Uterus (tissue), 2 donors: ENCODE data around the gene LY6G6D.

Experiments
- CTCF ChIP-seq, 4 experiments: fragments of 200-600 bp in 2 of 4; fragments of 450-650 bp in 2 of 4; sonication (generic) in 2 of 4; IDR thresholded peaks; one replicate each; pipeline ENCODE4 v1.5.1; 2016 to 2019; ENCODE audit warnings: antibody characterized with exemption in 4 of 4, mild to moderate bottlenecking in 2 of 4, moderate library complexity in 1 of 4
- POLR2A ChIP-seq, 2 donors: fragments of 450-650 bp; IDR thresholded peaks; one replicate each; pipeline ENCODE4 v1.6.1; 2016; ENCODE audit warnings: antibody characterized with exemption in 2 of 2, mild to moderate bottlenecking in 1 of 2, moderate library complexity in 1 of 2

GRCh38 chr6:31722173-31722572 is 7.0 kb downstream of the LY6G6D start:
- no peak for TF ChIP-seq CTCF (IDR thresholded peaks at IDR 0.05)
- no peak for TF ChIP-seq POLR2A (IDR thresholded peaks at IDR 0.05)
